Activated CD8-positive, alpha-beta T cell treated with anti-CD3 and anti-CD28 coated beads for 36 hours (primary cell): ENCODE data around the gene ALKBH1. TPM values are rescaled to one million over a fixed set of nuclear protein-coding genes. Genes with fewer than 3 reads are reported as not detected.

Source experiments
- ATAC-seq: fragments of 200-7000 bp; cut with Tn5 transposase; one replicate; pipeline ENCODE4 v1.10.0; 2021; ENCODE audit warnings: mild to moderate bottlenecking, moderate library complexity
- CTCF ChIA-PET: fragments of 350-600 bp; sonication (Branson Sonifier 250); formaldehyde crosslinking; loops from one replicate; lab custom pipeline; 2021; ENCODE audit warnings: antibody characterized with exemption; lab: Charles Lee
- POLR2A ChIA-PET: fragments of 350-600 bp; sonication (Branson Sonifier 250); formaldehyde crosslinking; loops from one replicate; lab custom pipeline; 2021; ENCODE audit warnings: antibody characterized with exemption; lab: Charles Lee
- DNase-seq: peaks from one replicate; pipeline ENCODE4 v3.0.0-alpha.2; 2020
- H3K27ac Mint-ChIP-seq: one replicate; pipeline ENCODE4 v1.8.0; 2021; ENCODE audit warnings: mild to moderate bottlenecking, mixed read lengths
- H3K27me3 Mint-ChIP-seq: one replicate; pipeline ENCODE4 v1.8.0; 2021; ENCODE audit warnings: mixed read lengths
- H3K36me3 Mint-ChIP-seq: one replicate; pipeline ENCODE4 v1.8.0; 2021; ENCODE audit warnings: low read depth, mixed read lengths
- H3K4me1 Mint-ChIP-seq: one replicate; pipeline ENCODE4 v1.8.0; 2021; ENCODE audit warnings: low read depth, mixed read lengths
- H3K4me3 Mint-ChIP-seq: one replicate; pipeline ENCODE4 v1.8.0; 2021; ENCODE audit warnings: mild to moderate bottlenecking, moderate library complexity, mixed read lengths
- H3K9me3 Mint-ChIP-seq: one replicate; pipeline ENCODE4 v1.8.0; 2021; ENCODE audit warnings: mixed read lengths
- intact Hi-C: fragments of 100-400 bp; cut with micrococcal nuclease; formaldehyde crosslinking; loops from one replicate; pipeline ENCODE4 v1.10.0; 2022
- total RNA-seq, 2 experiments: library from RNA; stranded (reverse); gene quantifications; one replicate each; pipeline ENCODE4 v1.2.3, GENCODE V29; 2021
- TF ChIP-seq, protein P1 (sequence below): fragments of 200-600 bp; IDR thresholded peaks from one replicate; pipeline ENCODE4 v1.8.0; 2022; ENCODE audit warnings: antibody characterized with exemption, mild to moderate bottlenecking

ALKBH1 gene
- total RNA-seq, 2 experiments from 2014 or later: 16.3 to 18.0 TPM

DNA sequence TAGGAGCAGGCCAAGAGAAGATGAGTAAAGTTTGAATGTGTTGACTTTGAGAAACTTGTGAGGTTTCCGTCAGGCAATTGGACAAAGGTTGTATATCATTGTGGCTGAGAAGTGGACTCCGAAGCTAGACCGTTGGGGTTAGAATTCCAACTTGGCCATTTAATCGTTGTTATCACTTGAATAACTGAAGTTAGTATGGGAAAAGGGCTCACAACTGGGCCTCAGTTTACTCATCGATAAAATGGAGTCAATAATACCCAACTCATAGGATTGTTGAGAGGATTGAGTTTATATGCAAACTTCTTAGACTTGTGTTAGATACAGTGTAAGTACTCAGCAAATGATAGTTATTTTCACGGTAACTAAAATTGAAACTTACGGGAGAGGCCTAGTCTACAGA lies 926 bp upstream of the ALKBH1 start:
- intact Hi-C loops: loop anchor here (5.0 kb wide), 1 partner anchor 251 kb away; the partner anchor contains the start of genes AHSA1 and VIPAS39
- no peak for ATAC-seq
- DNase-seq: no peak
- CTCF ChIA-PET: interaction anchor here (1.4 kb wide), 1 partner anchor 11 kb away, joined by 3 read pairs; no protein-coding TSS in a partner anchor
- no peaks in the 10 kb centered on the region for H3K27me3 Mint-ChIP-seq
- TF ChIP-seq, protein P1, sequence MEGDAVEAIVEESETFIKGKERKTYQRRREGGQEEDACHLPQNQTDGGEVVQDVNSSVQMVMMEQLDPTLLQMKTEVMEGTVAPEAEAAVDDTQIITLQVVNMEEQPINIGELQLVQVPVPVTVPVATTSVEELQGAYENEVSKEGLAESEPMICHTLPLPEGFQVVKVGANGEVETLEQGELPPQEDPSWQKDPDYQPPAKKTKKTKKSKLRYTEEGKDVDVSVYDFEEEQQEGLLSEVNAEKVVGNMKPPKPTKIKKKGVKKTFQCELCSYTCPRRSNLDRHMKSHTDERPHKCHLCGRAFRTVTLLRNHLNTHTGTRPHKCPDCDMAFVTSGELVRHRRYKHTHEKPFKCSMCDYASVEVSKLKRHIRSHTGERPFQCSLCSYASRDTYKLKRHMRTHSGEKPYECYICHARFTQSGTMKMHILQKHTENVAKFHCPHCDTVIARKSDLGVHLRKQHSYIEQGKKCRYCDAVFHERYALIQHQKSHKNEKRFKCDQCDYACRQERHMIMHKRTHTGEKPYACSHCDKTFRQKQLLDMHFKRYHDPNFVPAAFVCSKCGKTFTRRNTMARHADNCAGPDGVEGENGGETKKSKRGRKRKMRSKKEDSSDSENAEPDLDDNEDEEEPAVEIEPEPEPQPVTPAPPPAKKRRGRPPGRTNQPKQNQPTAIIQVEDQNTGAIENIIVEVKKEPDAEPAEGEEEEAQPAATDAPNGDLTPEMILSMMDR: no peak
- H3K36me3 Mint-ChIP-seq: peaks cover 38% of the 10 kb centered on the region
- H3K4me3 Mint-ChIP-seq: peak overlapping the region; percentile 84
- POLR2A ChIA-PET: interaction anchor here (0.6 to 2.2 kb wide), 12 partner anchors 10 to 250 kb away, joined by 3 to 9 read pairs (median 4); no protein-coding TSS in a partner anchor
- no peaks in the 10 kb centered on the region for H3K9me3 Mint-ChIP-seq
- peak overlapping the region; percentile 91 for H3K27ac Mint-ChIP-seq
- peaks cover 43% of the 10 kb centered on the region for H3K4me1 Mint-ChIP-seq

DNA sequence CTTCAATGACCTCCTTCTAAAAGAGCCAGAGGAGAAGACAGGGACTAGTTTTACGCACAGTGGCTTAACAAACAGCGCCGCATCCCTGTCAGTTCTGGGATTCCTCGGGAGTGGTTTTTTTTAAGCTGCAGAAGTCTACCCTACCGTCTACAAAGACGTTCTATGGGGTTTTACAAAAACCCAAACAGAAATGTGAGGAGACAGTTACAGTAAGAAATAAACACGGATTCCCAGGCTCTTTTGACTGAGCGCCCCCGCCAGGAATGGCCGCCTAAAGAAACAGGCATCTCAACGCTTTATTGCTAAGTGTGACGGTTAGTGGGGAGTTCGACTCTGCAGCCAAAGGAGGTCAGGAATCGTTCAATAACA lies 484 bp downstream of the ALKBH1 start:
- peak; percentile 34 for DNase-seq

DNA sequence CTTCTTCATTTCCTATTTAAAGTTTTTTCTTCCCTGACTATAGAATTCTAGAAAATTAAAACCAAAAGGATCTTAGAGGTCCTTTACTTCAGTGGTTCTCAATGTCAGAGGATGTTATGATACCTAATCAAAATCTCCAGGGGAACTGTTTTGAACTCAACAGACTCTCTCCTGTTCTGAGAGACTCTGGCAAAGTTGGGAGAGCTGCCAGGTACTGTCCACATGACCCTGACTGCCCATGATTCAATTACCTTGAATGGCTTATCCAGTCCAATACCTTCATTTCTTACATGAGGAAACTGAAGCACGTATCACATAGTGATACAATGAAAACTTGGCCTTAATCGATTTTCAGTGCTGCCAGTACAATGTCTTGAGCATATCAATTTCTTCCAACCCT lies 16.6 kb downstream of the ALKBH1 start:
- Mint-ChIP-seq H3K36me3 (peaks cover 34% of the 10 kb centered on the region), H3K4me3 (no peak overlapping the region), H3K4me1 (no peaks in the 10 kb centered on the region), H3K27me3 (no peaks in the 10 kb centered on the region), H3K27ac (no peak overlapping the region), H3K9me3 (no peaks in the 10 kb centered on the region)
- intact Hi-C loops: no loop called here
- TF ChIP-seq, protein P1: no peak
- ChIA-PET CTCF (interaction anchor here (2.1 kb wide), 1 partner anchor 10 kb away, joined by 9 read pairs; no protein-coding TSS in a partner anchor), POLR2A (no interaction called here)
- DNase-seq (no peak), ATAC-seq (no peak)

More for the DNA sequence above, 484 bp downstream of the ALKBH1 start:
- Mint-ChIP-seq H3K4me1 (peaks cover 33% of the 10 kb centered on the region), H3K4me3 (peak overlapping the region; percentile 84), H3K9me3 (no peaks in the 10 kb centered on the region), H3K27ac (peak overlapping the region; percentile 91), H3K27me3 (no peaks in the 10 kb centered on the region), H3K36me3 (peaks cover 33% of the 10 kb centered on the region)
- peak; percentile 15 for ATAC-seq
- TF ChIP-seq, protein P1: peak; percentile 33
- ChIA-PET POLR2A (interaction anchor here (1.6 to 1.7 kb wide), 2 partner anchors 45 to 54 kb away, joined by 5 to 9 read pairs; no protein-coding TSS in a partner anchor), CTCF (interaction anchor here (0.7 kb wide), 1 partner anchor 84 kb away, joined by 3 read pairs; no protein-coding TSS in a partner anchor)
- intact Hi-C loops: loop anchor here (5.0 kb wide), 1 partner anchor 250 kb away; the partner anchor contains the start of genes AHSA1 and VIPAS39

DNA sequence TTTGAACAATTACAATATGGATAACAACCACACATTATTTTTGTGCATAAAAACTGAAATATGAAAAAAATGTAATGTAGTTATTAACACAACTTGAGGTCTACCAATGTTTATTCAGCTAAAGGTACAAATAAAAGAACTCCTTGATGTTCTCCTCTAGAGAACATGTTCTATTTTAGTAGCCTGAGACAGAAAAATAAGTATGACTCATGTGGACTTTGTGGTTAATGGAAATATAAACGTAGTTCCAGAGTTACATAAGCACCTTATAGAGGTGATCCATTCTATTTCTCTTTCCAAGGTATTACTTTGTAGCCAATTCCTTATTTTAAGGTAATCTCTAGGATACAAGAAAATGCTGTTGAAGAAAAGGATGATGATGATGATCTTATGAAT lies 25.7 kb downstream of the ALKBH1 start:
- peak overlapping the region; percentile 23 for H3K27ac Mint-ChIP-seq
- CTCF ChIA-PET: no interaction called here
- intact Hi-C loops: no loop called here
- DNase-seq (no peak), ATAC-seq (no peak)
- H3K36me3 Mint-ChIP-seq: peaks cover 21% of the 10 kb centered on the region
- H3K4me3 Mint-ChIP-seq: no peak overlapping the region
- TF ChIP-seq, protein P1: no peak
- H3K4me1 Mint-ChIP-seq: peaks cover 8% of the 10 kb centered on the region
- H3K9me3 Mint-ChIP-seq: no peaks in the 10 kb centered on the region
- POLR2A ChIA-PET: interaction anchor here (1.0 kb wide), 1 partner anchor 22 kb away, joined by 3 read pairs; no protein-coding TSS in a partner anchor
- no peaks in the 10 kb centered on the region for H3K27me3 Mint-ChIP-seq
